DOHH2 (cell line): ENCODE measurements around the gene TMEM52.

ENCODE experiments used
- EZH2phosphoT487 ChIP-seq: fragments of 200-600 bp; sonication (generic); IDR thresholded peaks from 2 replicates; pipeline ENCODE4 v1.6.1; 2017; ENCODE audit warnings: borderline replicate concordance, mild to moderate bottlenecking, antibody characterized with exemption, low read length, moderate library complexity, mixed read lengths
- TF ChIP-seq, protein P1 (sequence below): fragments of 200-600 bp; sonication (generic); IDR thresholded peaks from one replicate; pipeline ENCODE4 v1.5.1; 2014; ENCODE audit warnings: antibody characterized with exemption, mild to moderate bottlenecking, low read depth, low read length; ENCODE audit not compliant: poor library complexity, severe bottlenecking

DNA sequence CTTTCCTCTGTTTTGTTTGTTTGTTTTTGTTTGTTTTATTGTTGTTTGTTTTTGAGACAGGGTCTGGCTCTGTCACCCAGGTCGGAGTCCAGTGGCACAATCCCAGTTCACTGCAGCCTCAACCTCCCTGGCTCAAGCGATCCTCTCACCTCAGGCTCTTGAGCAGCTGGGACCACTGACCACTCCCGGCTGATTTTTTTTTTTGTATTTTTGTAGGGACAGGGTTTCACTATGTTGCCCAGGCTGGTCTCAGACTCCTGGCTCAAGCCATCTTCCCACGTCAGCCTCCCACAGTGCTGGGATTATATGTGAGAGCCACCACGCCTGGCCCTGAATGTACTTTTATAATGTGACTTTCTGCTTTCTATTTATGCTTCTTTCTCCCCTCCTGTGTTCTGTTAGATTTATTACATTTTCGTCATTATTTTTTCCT lies 9.0 kb downstream of the TMEM52 start:
- TF ChIP-seq, protein P1, sequence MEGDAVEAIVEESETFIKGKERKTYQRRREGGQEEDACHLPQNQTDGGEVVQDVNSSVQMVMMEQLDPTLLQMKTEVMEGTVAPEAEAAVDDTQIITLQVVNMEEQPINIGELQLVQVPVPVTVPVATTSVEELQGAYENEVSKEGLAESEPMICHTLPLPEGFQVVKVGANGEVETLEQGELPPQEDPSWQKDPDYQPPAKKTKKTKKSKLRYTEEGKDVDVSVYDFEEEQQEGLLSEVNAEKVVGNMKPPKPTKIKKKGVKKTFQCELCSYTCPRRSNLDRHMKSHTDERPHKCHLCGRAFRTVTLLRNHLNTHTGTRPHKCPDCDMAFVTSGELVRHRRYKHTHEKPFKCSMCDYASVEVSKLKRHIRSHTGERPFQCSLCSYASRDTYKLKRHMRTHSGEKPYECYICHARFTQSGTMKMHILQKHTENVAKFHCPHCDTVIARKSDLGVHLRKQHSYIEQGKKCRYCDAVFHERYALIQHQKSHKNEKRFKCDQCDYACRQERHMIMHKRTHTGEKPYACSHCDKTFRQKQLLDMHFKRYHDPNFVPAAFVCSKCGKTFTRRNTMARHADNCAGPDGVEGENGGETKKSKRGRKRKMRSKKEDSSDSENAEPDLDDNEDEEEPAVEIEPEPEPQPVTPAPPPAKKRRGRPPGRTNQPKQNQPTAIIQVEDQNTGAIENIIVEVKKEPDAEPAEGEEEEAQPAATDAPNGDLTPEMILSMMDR, result no peak
- TF ChIP-seq EZH2phosphoT487, result no peak
